Gastroesophageal sphincter (tissue), 3 donors: ENCODE data around the gene PHLDB1.

ENCODE experiments used
- EP300 ChIP-seq: sonication (generic); formaldehyde crosslinking; IDR thresholded peaks from one replicate; pipeline ENCODE4 v1.6.1; 2017; ENCODE audit warnings: antibody characterized with exemption, mild to moderate bottlenecking
- POLR2A ChIP-seq, 2 donors: fragments of 450-650 bp; IDR thresholded peaks; one replicate each; pipeline ENCODE4 v1.6.1; 2017; ENCODE audit warnings: antibody characterized with exemption in 2 of 2, mild to moderate bottlenecking in 2 of 2, moderate library complexity in 1 of 2
- POLR2AphosphoS5 ChIP-seq: sonication (generic); formaldehyde crosslinking; IDR thresholded peaks from one replicate; pipeline ENCODE4 v1.6.1; 2017; ENCODE audit warnings: antibody characterized with exemption
- TF ChIP-seq, protein P1 (sequence below), 4 experiments: fragments of 200-600 bp in 2 of 4; fragments of 450-650 bp in 2 of 4; sonication (generic) in 1 of 4; IDR thresholded peaks; one replicate each; pipeline ENCODE4 v1.5.1; 2017 to 2019; ENCODE audit warnings: antibody characterized with exemption in 4 of 4, mild to moderate bottlenecking in 2 of 4, moderate library complexity in 2 of 4

DNA sequence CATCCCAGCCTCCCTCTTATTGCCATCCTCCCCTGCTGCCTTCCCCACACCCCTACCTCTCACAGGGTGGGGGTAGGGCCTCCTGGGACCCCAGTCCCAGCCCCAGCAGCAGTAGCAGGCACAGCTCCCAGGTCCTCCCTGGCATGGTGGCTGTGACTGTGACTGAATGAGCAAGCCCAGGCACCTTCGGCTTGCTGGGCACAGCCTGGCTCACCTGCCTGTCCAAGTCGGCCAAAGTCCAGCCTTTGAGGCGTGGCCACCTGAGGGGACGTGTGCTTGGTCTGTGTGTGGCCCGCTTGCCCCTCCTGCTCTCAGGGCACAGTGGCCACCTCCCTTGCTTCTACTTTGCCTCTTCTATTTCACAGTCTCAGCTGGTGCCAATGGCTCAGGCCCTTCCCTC, 72.1 kb downstream of the PHLDB1 start, which contains the start of gene TREH:
- TF ChIP-seq EP300 = no peak
- TF ChIP-seq, protein P1, sequence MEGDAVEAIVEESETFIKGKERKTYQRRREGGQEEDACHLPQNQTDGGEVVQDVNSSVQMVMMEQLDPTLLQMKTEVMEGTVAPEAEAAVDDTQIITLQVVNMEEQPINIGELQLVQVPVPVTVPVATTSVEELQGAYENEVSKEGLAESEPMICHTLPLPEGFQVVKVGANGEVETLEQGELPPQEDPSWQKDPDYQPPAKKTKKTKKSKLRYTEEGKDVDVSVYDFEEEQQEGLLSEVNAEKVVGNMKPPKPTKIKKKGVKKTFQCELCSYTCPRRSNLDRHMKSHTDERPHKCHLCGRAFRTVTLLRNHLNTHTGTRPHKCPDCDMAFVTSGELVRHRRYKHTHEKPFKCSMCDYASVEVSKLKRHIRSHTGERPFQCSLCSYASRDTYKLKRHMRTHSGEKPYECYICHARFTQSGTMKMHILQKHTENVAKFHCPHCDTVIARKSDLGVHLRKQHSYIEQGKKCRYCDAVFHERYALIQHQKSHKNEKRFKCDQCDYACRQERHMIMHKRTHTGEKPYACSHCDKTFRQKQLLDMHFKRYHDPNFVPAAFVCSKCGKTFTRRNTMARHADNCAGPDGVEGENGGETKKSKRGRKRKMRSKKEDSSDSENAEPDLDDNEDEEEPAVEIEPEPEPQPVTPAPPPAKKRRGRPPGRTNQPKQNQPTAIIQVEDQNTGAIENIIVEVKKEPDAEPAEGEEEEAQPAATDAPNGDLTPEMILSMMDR (IDR thresholded peaks at IDR 0.05) = no peak
- TF ChIP-seq POLR2AphosphoS5 = no peak
- no peak for TF ChIP-seq POLR2A (IDR thresholded peaks at IDR 0.05)
